ENCODE data around the gene LRRTM2. TPM values are rescaled to one million over a fixed set of nuclear protein-coding genes. Genes with fewer than 3 reads are reported as not detected.

Gene LRRTM2
- total and polyA plus RNA-seq, 10 of the 15 experiments (the other 5 are each of a cell fraction or from before 2014, with no cell fraction given), result 0.04 to 0.14 (median 0.06) TPM; not detected in 2

GRCh38 chr5:138819081-138819480, 56.1 kb downstream of the LRRTM2 start:
- no peak overlapping the region for H3K27ac ChIP-seq (ENCODE audit: control insufficient read depth, insufficient read depth)
- H3K79me2 ChIP-seq (ENCODE audit: control insufficient read depth, insufficient read depth, low read length), result no peaks in the 10 kb centered on the region
- peaks cover 2% of the 10 kb centered on the region in 2 experiments; a peak in 2 of 4 replicates for H3K36me3 ChIP-seq (ENCODE audit: control insufficient read depth in 2 of 2, insufficient read depth in 2 of 2, low read length in 1 of 2)
- BruUV-seq (replicated peaks), result no TSS peak
- H3K4me1 ChIP-seq (ENCODE audit: control insufficient read depth, insufficient read depth, low read length), result no peaks in the 10 kb centered on the region
- RAD21 ChIA-PET (ENCODE audit: unreplicated experiment), result no interaction called here
- FAIRE-seq (no peak), DNase-seq (ENCODE audit: low read depth, low spot score) (no peak), ATAC-seq (no peak)
- no peak overlapping the region for H3K9ac ChIP-seq (ENCODE audit: control insufficient read depth, insufficient read depth, low read length)
- no peaks in the 10 kb centered on the region for H3K9me3 ChIP-seq (replicated peaks; ENCODE audit: control insufficient read depth, insufficient read depth, low read length)
- 98% methylated on average over 4 of the region's 4 CpGs for WGBS (ENCODE audit: insufficient coverage, insufficient replicate concordance, low lambda C conversion rate, missing lambda C conversion rate)
- no peak overlapping the region for H2AFZ ChIP-seq (ENCODE audit: control insufficient read depth, low read depth, low read length)
- SMC1A ChIA-PET (ENCODE audit: uncharacterized antibody, unreplicated experiment), result interaction anchor here (0.9 kb wide), 1 partner anchor 29 kb away, joined by 3 read pairs; no protein-coding TSS in a partner anchor
- H4K20me1 ChIP-seq (ENCODE audit: control insufficient read depth, insufficient read depth), result no peaks in the 10 kb centered on the region
- intact Hi-C loops (cut with micrococcal nuclease; ENCODE audit: unreplicated experiment) (no loop called here), in situ Hi-C loops (cut with MboI) (no loop called here)
- no peak overlapping the region for H3K4me2 ChIP-seq (ENCODE audit: control insufficient read depth, insufficient read depth)
- CTCF ChIA-PET, result interaction anchor here (1.0 kb wide), 1 partner anchor 29 kb away, joined by 4 read pairs; no protein-coding TSS in a partner anchor
- no peaks in the 10 kb centered on the region for H3K27me3 ChIP-seq (replicated peaks in 1 of 2; ENCODE audit: control insufficient read depth in 2 of 2, insufficient read depth in 2 of 2, low read length in 1 of 2)
- no peak overlapping the region for H3K4me3 ChIP-seq
- POLR2A ChIA-PET, result no interaction called here
- TF ChIP-seq ETV6 (conservative IDR thresholded peaks at IDR 0.05 in 1 of 2, IDR thresholded peaks at IDR 0.05 in 1 of 2; ENCODE audit: borderline replicate concordance in 1 of 2, low read depth in 1 of 2) (no peak), NFYA (IDR thresholded peaks at IDR 0.05; ENCODE audit: borderline replicate concordance, low read depth, low read length) (no peak), TCF12 (IDR thresholded peaks at IDR 0.05; ENCODE audit: low read depth, low read length) (no peak), EGR1 (IDR thresholded peaks at IDR 0.05; ENCODE audit: borderline replicate concordance in 1 of 2, low read depth in 2 of 2, low read length in 2 of 2) (no peak), CUX1 (IDR thresholded peaks at IDR 0.05; ENCODE audit: insufficient replicate concordance, low read depth, low read length) (no peak), BMI1 (IDR thresholded peaks at IDR 0.05; ENCODE audit: borderline replicate concordance) (no peak), SMAD1 (IDR thresholded peaks at IDR 0.05; ENCODE audit: low read depth, partially characterized antibody) (no peak), RELB (IDR thresholded peaks at IDR 0.05; ENCODE audit: low read depth) (no peak), BACH1 (IDR thresholded peaks at IDR 0.05; ENCODE audit: borderline replicate concordance) (no peak), HDAC2 (IDR thresholded peaks at IDR 0.05) (no peak)

Measured in GM12878 (cell line).